GM12874 (cell line): ENCODE results near the gene OS9.

ENCODE experiments used
- CTCF ChIP-seq: IDR thresholded peaks from 2 replicates; pipeline ENCODE4 v1.5.1; 2011; ENCODE audit warnings: low read depth, mild to moderate bottlenecking, control low read depth, low read length, moderate library complexity; ENCODE audit not compliant: insufficient read depth

The OS9 gene

DNA sequence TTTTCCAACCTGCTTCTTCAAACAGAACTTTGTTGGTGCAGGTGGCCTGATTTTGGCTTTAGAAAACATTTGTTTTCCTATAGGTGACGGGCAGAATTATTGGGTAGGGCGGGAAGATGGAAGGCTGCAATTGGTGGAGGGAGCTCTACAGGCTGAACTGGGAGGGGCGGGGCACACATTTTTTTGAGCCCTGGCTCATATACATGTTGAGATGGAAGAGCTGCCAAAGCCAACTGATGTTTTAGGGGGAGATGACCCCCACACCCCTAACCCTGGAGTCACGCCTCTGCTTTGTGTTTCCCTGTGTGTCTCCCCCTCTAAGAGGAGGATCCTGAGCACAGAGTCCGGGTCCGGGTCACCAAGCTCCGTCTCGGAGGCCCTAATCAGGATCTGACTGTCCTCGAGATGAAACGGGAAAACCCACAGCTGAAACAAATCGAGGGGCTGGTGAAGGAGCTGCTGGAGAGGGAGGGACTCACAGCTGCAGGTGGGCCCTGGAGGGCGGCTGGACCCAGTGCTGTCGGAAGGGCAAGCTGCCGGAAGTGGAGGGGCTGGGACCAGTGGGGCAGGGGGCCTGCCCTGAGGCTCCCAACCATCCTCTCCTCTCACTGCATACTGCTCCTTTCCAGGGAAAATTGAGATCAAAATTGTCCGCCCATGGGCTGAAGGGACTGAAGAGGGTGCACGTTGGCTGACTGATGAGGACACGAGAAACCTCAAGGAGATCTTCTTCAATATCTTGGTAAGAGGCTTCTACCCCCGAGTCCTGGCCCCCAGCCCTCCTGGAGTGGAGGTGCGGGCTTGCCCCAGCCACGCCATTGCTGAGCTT lies 26.1 kb downstream of the OS9 start:
- TF ChIP-seq CTCF: no peak

GRCh38 chr12:57720606-57721595 lies 27.0 kb downstream of the OS9 start:
- TF ChIP-seq CTCF: no peak

- no peak for TF ChIP-seq CTCF
Observed at GRCh38 chr12:57722716-57723629, 29.0 kb downstream of the OS9 start.

DNA sequence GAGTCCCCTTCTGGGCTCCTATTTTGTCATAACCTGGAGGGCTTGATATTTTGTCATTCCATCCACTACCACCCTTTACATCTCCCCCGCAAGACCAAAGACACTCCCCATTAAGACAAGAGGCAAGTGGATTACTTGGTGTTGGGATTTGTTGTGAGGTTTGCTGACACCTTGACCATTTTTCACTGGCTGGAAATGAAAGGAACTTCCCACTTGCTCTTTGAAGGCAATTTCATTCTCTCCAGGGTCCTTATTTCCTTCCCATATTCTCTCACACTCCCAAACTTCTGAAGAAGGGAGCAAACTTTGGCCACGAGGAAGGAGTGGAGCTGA lies 29.7 kb downstream of the OS9 start:
- no peak for TF ChIP-seq CTCF

GRCh38 chr12:57724003-57724935 lies 30.3 kb downstream of the OS9 start:
- no peak for TF ChIP-seq CTCF

DNA sequence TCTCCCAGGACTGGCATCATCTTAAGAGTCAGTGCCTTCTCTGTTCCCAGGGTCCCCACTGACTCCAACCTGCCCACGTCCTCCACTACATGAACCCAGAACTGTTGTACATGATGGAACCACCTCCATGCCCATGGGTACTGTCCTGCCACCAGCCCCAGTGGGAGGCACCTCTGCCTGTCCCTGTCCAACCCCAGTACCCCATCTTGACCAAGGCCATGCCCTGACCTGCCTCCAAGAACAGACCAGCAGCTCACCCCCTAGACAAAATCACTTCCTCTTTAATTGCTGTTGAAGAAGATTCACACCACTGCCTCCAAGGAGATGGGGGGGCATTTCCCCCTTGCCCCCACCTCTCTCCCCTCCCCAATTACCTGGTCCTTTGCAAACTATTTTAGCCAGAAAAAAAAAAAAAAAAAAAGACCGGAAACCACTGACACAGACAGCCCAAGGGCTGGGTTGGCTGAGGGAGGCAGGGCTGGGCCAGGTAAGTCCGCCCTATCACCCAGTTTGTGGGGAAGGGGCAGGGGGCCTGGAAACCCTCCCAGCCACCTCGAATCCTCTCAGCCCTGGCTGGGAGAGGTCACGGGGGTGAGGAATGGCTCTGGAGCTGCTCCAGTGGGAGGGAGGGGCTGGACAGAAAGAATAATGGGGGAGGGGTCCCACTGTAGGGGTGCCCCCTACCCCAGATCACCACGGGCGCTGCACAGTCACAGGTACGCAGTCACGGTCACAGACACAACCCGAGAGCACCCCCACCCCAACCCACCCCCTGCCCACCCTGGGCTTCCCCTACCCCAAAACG lies 31.2 kb downstream of the OS9 start:
- no peak for TF ChIP-seq CTCF
